Midbrain (tissue), 1 donor: Measurements from ENCODE around the gene APOC1.
A peak's percentile ranks its signal among the peaks of the same experiment; 100 is the strongest.
"Not testable (repeated sequence)": the region's sequence is repeated elsewhere in the genome, so short reads cannot be mapped to it uniquely, and the experiment has no call there.

Experiments used
- DNase-seq: peaks from one replicate; lab custom pipeline; 2025; lab: John Stamatoyannopoulos, UW

Gene APOC1

GRCh38 chr19:44914433-44915206, at the start of gene APOC1:
Gene APOC1 (plus strand): TSS chr19:44914608. CDS start chr19:44914892, 284 bp downstream.
- peak; percentile 79 for DNase-seq

GRCh38 chr19:44865196-44865767, 49.1 kb upstream of the APOC1 start:
- DNase-seq, result peak; percentile 11

- DNase-seq, result no peak
Observed at GRCh38 chr19:44866664-44867063, 47.7 kb upstream of the APOC1 start.

GRCh38 chr19:44867578-44867977, 46.8 kb upstream of the APOC1 start:
- DNase-seq, result no peak

- no peak for DNase-seq
Observed at GRCh38 chr19:44869733-44870470, 44.5 kb upstream of the APOC1 start.

- no peak for DNase-seq
Observed at GRCh38 chr19:44871809-44872208, 42.6 kb upstream of the APOC1 start.

GRCh38 chr19:44872661-44873060, 41.7 kb upstream of the APOC1 start:
- DNase-seq, result no peak

- DNase-seq, result no peak
Observed at GRCh38 chr19:44874317-44874716, 40.1 kb upstream of the APOC1 start.

- no peak for DNase-seq
Observed at GRCh38 chr19:44875666-44876451, 38.5 kb upstream of the APOC1 start.

- DNase-seq, result no peak
Observed at GRCh38 chr19:44876930-44877535, 37.4 kb upstream of the APOC1 start.

GRCh38 chr19:44878120-44878865, 36.1 kb upstream of the APOC1 start:
- no peak for DNase-seq

- no peak for DNase-seq
Observed at GRCh38 chr19:44879309-44880065, 34.9 kb upstream of the APOC1 start.

- DNase-seq, result no peak
Observed at GRCh38 chr19:44882063-44882462, 32.3 kb upstream of the APOC1 start.

- DNase-seq, result not testable (repeated sequence)
Observed at GRCh38 chr19:44882619-44883397, 31.6 kb upstream of the APOC1 start.

- no peak for DNase-seq
Observed at GRCh38 chr19:44883922-44884321, 30.5 kb upstream of the APOC1 start.

GRCh38 chr19:44884566-44884965, 29.8 kb upstream of the APOC1 start:
- DNase-seq, result no peak

GRCh38 chr19:44886141-44886540, 28.3 kb upstream of the APOC1 start:
- DNase-seq, result no peak

GRCh38 chr19:44887648-44888047, 26.8 kb upstream of the APOC1 start:
- no peak for DNase-seq

GRCh38 chr19:44888335-44888734, 26.1 kb upstream of the APOC1 start:
- DNase-seq, result not testable (repeated sequence)
